ENCODE results near the gene CFAP99.
A peak's percentile ranks its signal among the peaks of the same experiment; 100 is the strongest.
"Not testable (repeated sequence)": the region's sequence is repeated elsewhere in the genome, so short reads cannot be mapped to it uniquely, and the experiment has no call there.

The CFAP99 gene

GRCh38 chr4:2418650-2419571, at the start of gene CFAP99:
CFAP99 (plus strand) TSS chr4:2418955.
- peak; percentile 87 to 97 for DNase-seq

GRCh38 chr4:2370597-2371320, 48.0 kb upstream of the CFAP99 start:
- no peak for DNase-seq

DNA sequence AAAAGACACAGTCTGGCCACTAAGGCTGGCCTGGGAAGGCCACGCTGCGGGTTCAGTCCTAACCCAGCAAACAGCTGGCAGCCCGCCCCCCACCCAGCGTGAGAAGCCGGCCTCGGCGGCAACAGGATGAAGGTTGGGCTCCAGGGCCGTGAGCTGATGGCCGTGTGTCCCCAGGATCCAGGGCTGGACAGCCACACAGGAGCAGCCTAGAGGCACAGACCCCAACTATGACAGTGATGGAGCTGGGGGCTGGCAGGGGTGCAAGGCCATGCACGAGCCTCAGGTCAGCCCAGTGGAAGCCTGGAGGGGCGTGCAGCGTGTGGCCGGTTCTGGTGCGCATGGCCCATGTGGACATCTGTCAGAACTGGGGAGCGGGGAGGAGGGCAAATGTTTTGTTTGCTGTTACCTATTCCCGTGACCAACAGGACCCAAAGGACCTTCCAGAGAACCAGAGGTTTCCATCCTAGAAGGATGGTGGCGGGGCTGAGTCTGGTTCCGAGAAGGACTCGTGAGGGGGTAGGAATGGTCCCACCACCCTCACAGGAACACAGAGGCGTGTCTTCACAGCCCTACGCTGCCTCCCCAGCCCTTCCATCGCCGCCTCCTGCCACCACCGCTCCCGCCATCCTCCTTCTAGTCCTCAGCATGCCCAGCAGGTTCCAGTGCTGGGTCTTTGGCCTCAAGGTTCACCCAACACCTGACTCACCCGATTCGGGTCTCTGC, 46.8 kb upstream of the CFAP99 start:
- no peak for DNase-seq

GRCh38 chr4:2372488-2373030, 46.2 kb upstream of the CFAP99 start:
- no peak for DNase-seq

- DNase-seq = no peak
Observed at GRCh38 chr4:2373532-2373931, 45.2 kb upstream of the CFAP99 start.

DNA sequence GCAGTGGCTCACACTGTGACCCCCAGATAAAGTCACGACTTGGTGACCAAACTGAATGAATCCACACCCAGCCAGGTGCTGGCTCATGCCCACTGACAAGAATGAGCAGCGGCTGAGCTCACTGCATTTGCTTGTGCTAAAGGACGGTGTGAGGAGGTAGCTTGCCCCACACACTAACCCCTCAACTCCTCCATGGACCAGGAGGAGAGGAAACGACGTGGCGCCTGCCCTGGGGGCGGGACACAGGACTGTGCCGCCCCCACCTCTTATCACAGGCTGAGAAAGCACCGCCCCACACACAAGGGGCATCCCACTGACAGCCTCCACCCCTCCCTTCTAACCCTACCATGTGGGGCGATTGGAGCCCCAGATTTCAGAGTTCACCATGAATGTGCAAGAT, 43.3 kb upstream of the CFAP99 start:
- no peak for DNase-seq

GRCh38 chr4:2377241-2377640, 41.5 kb upstream of the CFAP99 start:
- no peak for DNase-seq

DNA sequence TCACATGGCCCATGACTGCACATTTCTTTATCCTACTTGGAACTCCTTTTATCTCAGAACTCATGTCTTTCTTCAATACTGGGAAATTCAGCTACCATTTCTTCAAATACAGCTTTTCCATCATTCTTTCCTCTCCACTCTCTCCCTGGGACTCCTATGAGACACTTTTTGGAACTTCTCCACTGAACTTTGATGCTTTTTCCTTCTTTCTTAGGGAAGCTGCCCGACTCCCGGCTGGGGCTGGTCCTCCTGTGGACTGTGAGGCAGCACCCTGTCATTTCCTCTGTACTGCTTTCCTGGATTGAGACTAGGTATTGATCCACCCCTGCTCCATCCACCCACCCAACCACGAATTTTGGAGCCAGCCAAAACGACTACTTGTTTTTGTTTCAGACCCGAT, 40.4 kb upstream of the CFAP99 start:
- no peak for DNase-seq

GRCh38 chr4:2378898-2379297, 39.9 kb upstream of the CFAP99 start:
- DNase-seq = no peak

- not testable (repeated sequence) for DNase-seq
Observed at GRCh38 chr4:2380589-2380988, 38.2 kb upstream of the CFAP99 start.

DNA sequence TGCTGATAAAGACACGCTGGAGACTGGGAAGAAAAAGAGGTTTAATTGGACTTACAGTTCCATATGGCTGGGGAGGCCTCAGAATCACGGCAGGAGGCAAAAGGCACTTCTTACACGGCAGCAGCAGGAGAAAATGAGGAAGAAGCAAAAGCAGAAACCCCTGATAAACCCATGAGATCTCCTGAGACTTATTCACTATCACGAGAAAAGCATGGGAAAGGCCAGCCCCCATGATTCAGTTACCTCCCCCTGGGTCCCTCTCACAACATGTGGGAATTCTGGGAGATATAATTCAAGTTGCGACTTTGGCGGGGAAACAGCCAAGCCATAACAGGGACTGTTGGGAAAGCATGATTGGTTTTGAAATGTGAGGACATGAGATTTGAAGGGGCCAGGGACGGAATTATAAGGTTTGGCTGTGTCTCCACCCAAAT, 36.0 kb upstream of the CFAP99 start:
- not testable (repeated sequence) for DNase-seq

DNA sequence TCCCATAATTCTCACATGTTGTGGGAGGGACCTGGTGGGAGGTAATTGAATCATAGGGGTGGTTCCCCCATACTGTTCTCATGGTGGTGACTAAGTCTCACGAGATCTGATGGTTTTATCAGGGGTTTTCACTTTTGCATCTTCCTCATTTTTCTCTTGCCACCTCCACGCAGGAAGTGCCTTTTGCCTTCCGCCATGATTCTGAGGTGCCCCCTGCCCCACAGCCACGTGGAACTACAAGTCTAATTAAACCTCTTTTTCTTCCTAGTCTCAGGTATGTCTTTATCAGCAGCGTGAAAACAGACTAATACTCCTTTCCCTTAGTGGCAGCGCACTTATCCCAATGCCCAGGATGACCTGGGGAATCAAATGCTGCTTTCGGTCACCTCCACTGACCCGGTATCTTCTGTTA, 35.5 kb upstream of the CFAP99 start:
- DNase-seq = not testable (repeated sequence)

- no peak for DNase-seq
Observed at GRCh38 chr4:2383760-2384159, 35.0 kb upstream of the CFAP99 start.

DNA sequence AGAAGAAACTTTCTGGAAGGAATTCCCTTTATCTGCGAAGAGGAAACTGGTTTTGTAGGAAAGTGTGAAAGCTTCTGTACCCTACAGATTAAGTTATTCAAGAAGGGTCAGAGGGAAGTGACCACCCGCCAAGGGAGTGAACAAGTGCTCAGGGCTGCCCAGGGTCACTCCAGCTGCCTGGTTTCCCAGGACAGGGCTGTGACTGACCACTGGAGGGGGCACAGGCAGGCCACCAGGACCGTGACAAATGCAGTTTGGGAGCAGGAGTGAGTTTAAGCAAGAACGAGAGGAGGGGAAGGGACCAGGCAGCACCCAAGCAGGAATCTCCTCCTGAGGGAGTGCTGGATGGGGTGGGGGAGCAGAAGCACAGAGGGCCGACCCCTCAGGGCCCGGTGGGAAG, 34.5 kb upstream of the CFAP99 start:
- no peak for DNase-seq

- no peak for DNase-seq
Observed at GRCh38 chr4:2385516-2385915, 33.2 kb upstream of the CFAP99 start.

GRCh38 chr4:2386717-2387116, 32.0 kb upstream of the CFAP99 start:
- DNase-seq = no peak

DNA sequence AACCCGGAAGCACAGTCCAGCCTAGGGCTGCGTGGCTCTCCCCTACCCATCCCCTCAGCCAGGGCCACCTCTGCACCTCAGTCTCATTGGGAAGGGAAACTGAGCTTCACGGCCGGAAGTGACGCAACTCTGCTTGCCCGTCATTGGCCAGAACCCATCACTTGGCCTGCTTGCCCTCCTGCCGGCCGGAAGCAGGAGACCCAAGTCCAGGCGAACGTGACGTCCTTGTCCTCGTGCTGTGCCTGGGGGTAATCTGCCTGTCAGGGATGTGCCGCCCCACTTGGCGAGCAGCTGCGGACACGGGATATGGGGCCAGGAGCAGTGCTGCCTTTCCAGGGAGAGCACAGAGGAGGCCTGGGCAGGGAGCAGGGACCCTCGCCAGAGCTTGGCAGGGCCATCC, 31.5 kb upstream of the CFAP99 start:
- no peak for DNase-seq

GRCh38 chr4:2387829-2388228, 30.9 kb upstream of the CFAP99 start:
- no peak for DNase-seq

DNA sequence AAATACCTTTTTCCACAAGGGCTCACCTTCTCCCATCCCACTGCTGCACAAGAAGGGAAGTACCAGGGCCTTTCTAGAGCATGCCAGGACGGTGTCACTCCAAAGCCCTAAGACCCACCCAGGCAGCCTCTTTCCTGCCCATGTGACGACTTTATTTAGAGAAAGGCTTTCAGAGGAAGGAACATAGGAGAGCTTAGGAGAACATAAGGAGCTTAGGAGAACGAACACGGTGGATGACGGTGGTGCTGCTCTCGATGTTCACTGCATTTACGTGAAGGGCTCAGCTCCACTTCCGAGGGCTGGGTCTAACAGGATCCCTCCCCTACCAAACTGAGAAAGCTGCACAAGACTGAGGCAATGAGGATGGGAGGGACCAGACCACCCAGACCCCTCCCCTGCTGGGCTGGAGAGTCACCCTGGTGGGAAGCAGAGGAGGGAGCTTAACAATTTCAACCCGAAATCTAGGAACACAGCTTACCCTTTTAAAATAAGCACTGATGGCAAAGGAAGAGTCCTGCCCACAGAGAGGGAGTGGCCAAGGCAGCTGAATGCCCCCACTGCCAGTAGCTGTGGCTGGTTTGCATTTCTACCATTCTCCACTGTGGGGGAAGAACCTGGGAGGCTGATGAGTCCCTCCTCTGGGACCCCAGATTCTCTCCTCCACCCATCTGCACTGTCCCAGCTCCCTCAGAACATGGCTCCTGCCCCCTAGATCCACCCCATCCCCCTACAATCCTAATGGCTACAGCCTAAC, 30.1 kb upstream of the CFAP99 start:
- peak in 1 of 2 experiments; percentile 11 for DNase-seq

GRCh38 chr4:2389691-2390090, 29.1 kb upstream of the CFAP99 start:
- no peak for DNase-seq

GRCh38 chr4:2390146-2390545, 28.6 kb upstream of the CFAP99 start:
- DNase-seq = no peak

- no peak for DNase-seq
Observed at GRCh38 chr4:2390784-2391421, 27.9 kb upstream of the CFAP99 start.
